Mucosa of descending colon (tissue), 3 donors: Measurements from ENCODE around the gene DNM3. TPM values are rescaled to one million over a fixed set of nuclear protein-coding genes. Genes with fewer than 3 reads are reported as not detected.

ENCODE experiments used
- ATAC-seq: fragments of 200-7000 bp; cut with Tn5 transposase; one replicate; pipeline ENCODE4 v1.9.1; 2020; ENCODE audit warnings: mild to moderate bottlenecking, moderate library complexity
- DNase-seq, 3 donors: peaks; one replicate each; pipeline ENCODE4 v3.0.0-alpha.2; 2020
- H3K36me3 ChIP-seq: fragments of 200-600 bp; one replicate; pipeline ENCODE4 v1.8.0; 2021; ENCODE audit warnings: low read depth, mild to moderate bottlenecking
- H3K4me1 ChIP-seq: fragments of 200-600 bp; one replicate; pipeline ENCODE4 v1.8.0; 2021; ENCODE audit warnings: low read depth, mild to moderate bottlenecking
- H3K4me3 ChIP-seq: fragments of 200-600 bp; one replicate; pipeline ENCODE4 v1.8.0; 2021; ENCODE audit warnings: mild to moderate bottlenecking
- H3K9me3 ChIP-seq: fragments of 200-600 bp; one replicate; pipeline ENCODE4 v1.8.0; 2021; ENCODE audit warnings: mild to moderate bottlenecking
- intact Hi-C, 2 donors: fragments of 100-400 bp; cut with DNase I in 1 of 2; cut with micrococcal nuclease in 1 of 2; formaldehyde crosslinking; loops; one replicate each; pipeline versions ENCODE4 v1.11.0 to v1.11.1; 2022; cut with DNase I, micrococcal nuclease
- total RNA-seq, 3 donors: library from RNA; stranded (reverse); fragmentation: NEBNext Ultra II Directional in 2 of 3; extraction: Animal tissue kit (Norgen Biotek cat#: 25700) in 2 of 3; gene quantifications; one replicate each; pipeline versions ENCODE4 v1.2.1 to v1.2.4, GENCODE V29; 2021 to 2023
- TF ChIP-seq, protein P1 (sequence below): fragments of 200-600 bp; IDR thresholded peaks from one replicate; pipeline ENCODE4 v1.8.0; 2022; ENCODE audit warnings: antibody characterized with exemption, mild to moderate bottlenecking
- donor health status: DM: no; HTN: no; CAD: no; lungs with moderate emphysema.
- donor health status: DM: no; HTN: no; CAD: no.
- donor health status: DM: no; HTN: yes; CAD: no.

Gene DNM3
- total RNA-seq, 3 donors from 2014 or later, result 1.4 to 6.4 (median 2.1) TPM

DNA sequence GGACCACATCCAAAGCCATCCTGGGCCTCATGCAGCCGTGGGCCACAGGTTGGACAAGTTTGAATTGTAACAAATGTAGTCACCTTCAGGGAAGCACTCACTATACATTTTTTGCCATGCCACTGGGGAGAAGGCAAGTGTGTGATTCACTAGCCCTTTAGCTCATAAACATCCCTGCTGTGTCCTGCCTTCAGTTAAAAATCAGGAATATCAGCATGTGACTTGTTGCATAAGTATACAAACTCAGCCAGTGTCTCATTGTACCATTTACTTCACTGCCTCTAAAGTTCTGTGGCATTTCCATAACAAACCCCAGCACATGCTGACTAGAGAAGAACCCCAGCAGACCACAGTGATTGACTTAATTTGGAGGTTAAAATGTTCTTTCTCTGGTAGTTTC is 437.2 kb downstream of the DNM3 start:
- Histone ChIP-seq H3K9me3 (no peaks in the 10 kb centered on the region), H3K36me3 (no peaks in the 10 kb centered on the region), H3K4me3 (no peak overlapping the region), H3K4me1 (no peaks in the 10 kb centered on the region)
- intact Hi-C loops, result no loop called here
- ATAC-seq (no peak), DNase-seq (no peak)
- TF ChIP-seq, protein P1, sequence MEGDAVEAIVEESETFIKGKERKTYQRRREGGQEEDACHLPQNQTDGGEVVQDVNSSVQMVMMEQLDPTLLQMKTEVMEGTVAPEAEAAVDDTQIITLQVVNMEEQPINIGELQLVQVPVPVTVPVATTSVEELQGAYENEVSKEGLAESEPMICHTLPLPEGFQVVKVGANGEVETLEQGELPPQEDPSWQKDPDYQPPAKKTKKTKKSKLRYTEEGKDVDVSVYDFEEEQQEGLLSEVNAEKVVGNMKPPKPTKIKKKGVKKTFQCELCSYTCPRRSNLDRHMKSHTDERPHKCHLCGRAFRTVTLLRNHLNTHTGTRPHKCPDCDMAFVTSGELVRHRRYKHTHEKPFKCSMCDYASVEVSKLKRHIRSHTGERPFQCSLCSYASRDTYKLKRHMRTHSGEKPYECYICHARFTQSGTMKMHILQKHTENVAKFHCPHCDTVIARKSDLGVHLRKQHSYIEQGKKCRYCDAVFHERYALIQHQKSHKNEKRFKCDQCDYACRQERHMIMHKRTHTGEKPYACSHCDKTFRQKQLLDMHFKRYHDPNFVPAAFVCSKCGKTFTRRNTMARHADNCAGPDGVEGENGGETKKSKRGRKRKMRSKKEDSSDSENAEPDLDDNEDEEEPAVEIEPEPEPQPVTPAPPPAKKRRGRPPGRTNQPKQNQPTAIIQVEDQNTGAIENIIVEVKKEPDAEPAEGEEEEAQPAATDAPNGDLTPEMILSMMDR, result no peak

DNA sequence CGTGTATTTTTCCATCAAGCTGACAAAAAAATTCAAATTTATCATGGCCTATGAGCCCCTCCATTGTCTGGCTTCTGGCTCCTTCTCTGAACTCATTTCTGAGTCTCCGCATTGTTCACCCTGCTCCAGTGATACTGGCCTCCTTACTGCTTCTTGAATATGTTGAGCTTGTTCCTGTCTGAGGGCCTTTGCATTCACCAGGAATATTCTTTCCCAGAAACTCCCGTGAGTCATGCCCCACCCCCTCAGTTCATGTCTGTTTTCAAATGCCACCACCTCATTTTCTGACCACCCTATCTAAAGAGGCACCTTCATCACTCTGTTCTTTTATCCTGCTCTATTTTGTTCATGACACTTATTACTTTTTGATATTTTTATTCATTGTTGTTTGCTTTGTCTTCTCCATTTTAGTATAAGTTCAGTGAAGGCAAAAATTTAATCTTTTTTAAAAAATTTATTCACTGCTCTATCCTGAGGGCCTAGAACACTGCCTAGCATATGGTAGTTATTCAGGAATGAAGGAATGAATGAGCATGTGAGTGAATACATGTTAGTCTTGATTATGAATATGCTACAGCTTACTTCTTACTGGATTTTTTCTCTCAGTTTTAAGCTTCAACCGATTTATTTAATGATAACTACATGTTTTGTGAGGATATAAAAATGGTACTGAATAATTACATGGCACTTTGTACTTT is 438.8 kb downstream of the DNM3 start:
- intact Hi-C loops, result no loop called here

DNA sequence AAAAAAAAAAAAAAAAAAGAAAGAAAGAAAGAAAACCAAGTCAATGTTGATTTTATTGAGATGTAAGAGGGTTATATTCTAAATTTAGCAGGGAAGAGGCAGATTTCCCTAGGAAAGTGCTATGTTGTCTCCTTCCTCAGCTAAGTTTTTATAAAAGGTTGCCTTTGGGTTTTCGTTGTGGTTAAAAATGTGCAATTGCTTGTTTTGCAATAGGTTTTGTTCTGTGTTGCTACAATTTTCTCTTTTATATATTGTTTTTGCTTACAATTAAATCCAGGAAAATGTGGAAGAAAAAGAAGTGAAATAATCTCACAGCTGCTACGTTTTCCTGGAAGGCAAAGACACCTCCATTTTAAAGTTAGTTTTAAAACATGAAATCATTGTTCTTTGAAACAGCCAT is 442.5 kb downstream of the DNM3 start:
- ATAC-seq (no peak), DNase-seq (no peak)
- TF ChIP-seq, protein P1, result no peak
- no peaks in the 10 kb centered on the region for H3K9me3 ChIP-seq
- intact Hi-C loops, result no loop called here
- no peaks in the 10 kb centered on the region for H3K36me3 ChIP-seq
- no peaks in the 10 kb centered on the region for H3K4me1 ChIP-seq
- no peak overlapping the region for H3K4me3 ChIP-seq

More for the DNA sequence above, 438.8 kb downstream of the DNM3 start:
- Histone ChIP-seq H3K4me3 (no peak overlapping the region), H3K9me3 (no peaks in the 10 kb centered on the region), H3K4me1 (no peaks in the 10 kb centered on the region), H3K36me3 (no peaks in the 10 kb centered on the region)
- TF ChIP-seq, protein P1, result no peak
- ATAC-seq (no peak), DNase-seq (no peak)

DNA sequence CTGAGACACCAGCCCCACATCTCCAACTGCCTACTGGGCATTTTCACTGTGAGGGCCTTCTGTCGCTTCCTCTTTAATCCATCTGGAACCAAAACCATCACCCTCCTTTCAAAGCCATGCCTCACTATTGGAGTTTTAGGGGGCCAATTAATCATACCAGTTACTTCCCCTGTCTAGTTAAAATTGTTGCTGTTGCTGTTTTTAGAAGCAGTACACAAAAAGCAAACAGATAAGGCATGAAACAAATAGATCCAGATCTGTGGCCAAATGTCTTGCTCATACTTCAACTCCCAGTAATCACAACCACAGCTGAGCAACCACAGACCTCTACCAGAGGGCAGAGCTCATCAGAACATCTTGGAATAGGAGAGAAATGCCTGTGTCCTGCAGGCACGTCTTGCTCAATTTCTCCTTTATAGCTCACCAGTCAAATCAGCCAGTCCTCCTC is 445.4 kb downstream of the DNM3 start:
- Histone ChIP-seq H3K9me3 (no peaks in the 10 kb centered on the region), H3K4me1 (no peaks in the 10 kb centered on the region), H3K4me3 (no peak overlapping the region), H3K36me3 (no peaks in the 10 kb centered on the region)
- TF ChIP-seq, protein P1, result no peak
- ATAC-seq, result peak; percentile 32
- intact Hi-C loops, result no loop called here
- DNase-seq, result no peak

DNA sequence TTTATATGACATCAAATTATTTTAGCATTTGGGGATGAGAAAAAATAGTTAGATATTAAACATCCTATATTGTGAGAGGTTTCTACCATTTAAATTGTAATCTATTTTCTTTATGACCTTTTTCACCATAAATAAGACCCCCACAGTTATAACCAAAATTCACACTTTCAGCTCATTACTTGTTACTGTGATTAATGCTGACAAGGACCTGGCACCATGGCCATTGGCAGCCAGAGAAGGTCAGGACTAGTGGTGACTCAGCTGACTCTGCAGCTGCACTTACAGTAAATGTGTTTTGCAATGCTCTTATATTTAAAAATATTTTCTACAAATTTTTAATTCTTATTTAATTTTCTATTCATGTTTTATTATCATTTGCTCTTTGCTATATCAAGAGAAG is 445.9 kb downstream of the DNM3 start:
- H3K9me3 ChIP-seq, result no peaks in the 10 kb centered on the region
- no peak for ATAC-seq
- TF ChIP-seq, protein P1, result no peak
- H3K36me3 ChIP-seq, result no peaks in the 10 kb centered on the region
- intact Hi-C loops, result no loop called here
- H3K4me1 ChIP-seq, result no peaks in the 10 kb centered on the region
- DNase-seq, result peak in 2 of 3 donors; percentile 19 to 53
- no peak overlapping the region for H3K4me3 ChIP-seq
